Measurements from ENCODE around the gene TFIP11.
A peak's percentile ranks its signal among the peaks of the same experiment; 100 is the strongest.

The TFIP11 gene

DNA sequence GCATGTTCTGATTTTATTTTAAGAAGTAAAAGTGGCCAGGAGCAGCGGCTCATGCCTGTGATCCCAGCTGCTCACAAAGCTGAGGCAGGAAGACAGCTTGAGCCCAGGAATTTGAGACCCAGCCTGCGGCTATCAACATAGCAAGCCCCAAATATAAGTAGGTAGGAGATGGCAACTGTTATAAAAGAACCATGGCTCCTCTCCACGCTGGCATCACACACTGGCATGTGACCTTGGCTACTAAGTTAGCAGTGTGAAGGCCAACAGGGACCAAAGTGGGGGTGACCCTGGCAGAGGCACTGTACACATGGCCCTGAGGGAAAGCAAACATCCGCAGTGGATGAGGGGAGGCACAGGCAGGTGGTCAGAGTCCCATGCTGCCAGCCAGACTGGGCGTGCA is 44.6 kb upstream of the TFIP11 start (continued):
- TF ChIP-seq ZNF433 (tag by site-specific recombination; IDR thresholded peaks at IDR 0.05; ENCODE audit: low read depth), result no peak
- TF ChIP-seq ZSCAN23 (tag by site-specific recombination; IDR thresholded peaks at IDR 0.05), result no peak
- TF ChIP-seq, protein P1, sequence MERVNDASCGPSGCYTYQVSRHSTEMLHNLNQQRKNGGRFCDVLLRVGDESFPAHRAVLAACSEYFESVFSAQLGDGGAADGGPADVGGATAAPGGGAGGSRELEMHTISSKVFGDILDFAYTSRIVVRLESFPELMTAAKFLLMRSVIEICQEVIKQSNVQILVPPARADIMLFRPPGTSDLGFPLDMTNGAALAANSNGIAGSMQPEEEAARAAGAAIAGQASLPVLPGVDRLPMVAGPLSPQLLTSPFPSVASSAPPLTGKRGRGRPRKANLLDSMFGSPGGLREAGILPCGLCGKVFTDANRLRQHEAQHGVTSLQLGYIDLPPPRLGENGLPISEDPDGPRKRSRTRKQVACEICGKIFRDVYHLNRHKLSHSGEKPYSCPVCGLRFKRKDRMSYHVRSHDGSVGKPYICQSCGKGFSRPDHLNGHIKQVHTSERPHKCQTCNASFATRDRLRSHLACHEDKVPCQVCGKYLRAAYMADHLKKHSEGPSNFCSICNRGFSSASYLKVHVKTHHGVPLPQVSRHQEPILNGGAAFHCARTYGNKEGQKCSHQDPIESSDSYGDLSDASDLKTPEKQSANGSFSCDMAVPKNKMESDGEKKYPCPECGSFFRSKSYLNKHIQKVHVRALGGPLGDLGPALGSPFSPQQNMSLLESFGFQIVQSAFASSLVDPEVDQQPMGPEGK (tag by site-specific recombination; IDR thresholded peaks at IDR 0.05), result no peak
- TF ChIP-seq ZBTB48 (tag by site-specific recombination; IDR thresholded peaks at IDR 0.05), result no peak

DNA sequence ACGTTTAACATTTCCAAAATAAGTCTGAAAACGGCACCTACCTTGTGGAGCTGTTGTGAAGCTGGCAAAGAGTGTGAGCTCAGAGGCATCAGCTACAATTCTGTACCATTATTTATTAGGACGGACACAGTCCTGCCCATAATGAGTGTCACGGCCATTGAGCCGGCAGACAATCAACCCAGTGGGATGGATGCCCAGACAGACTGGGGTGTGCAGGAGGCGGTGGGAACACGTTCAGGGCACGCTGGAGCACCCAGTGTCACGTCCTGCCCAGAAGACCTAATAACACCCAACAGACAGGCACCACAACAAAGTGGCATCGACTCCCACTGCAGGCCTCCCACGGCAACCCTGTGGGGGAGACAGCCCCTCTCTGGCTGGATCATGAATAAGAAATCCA is 43.2 kb upstream of the TFIP11 start:
- Histone ChIP-seq H3K4me3 (ENCODE audit: low read depth, low read length) (no peak overlapping the region), H3K4me1 (ENCODE audit: control insufficient read depth, insufficient read depth, low read length) (no peaks in the 10 kb centered on the region), H3K9me3 (ENCODE audit: control insufficient read depth, insufficient read depth, low read depth, low read length) (no peaks in the 10 kb centered on the region), H3K27ac (ENCODE audit: extremely low read depth, low read depth, low read length) (no peak overlapping the region), H3K36me3 (ENCODE audit: control insufficient read depth in 2 of 2, insufficient read depth in 1 of 2, low read length in 2 of 2) (no peaks in the 10 kb centered on the region)
- CTCF ChIA-PET, result interaction anchor here (0.8 kb wide), 1 partner anchor 53 kb away, joined by 3 read pairs; no protein-coding TSS in a partner anchor
- POLR2A ChIA-PET, result no interaction called here
- no peak for TF ChIP-seq ZNF341 (tag by site-specific recombination; IDR thresholded peaks at IDR 0.05; ENCODE audit: low read depth)
- TF ChIP-seq ZFHX2 (tag by site-specific recombination; conservative IDR thresholded peaks at IDR 0.05), result peak; percentile 33
- TF ChIP-seq EGR2 (tag by site-specific recombination; IDR thresholded peaks at IDR 0.05; ENCODE audit: low read depth), result peak; percentile 35; the same call in 1 of the 2 replicates

DNA sequence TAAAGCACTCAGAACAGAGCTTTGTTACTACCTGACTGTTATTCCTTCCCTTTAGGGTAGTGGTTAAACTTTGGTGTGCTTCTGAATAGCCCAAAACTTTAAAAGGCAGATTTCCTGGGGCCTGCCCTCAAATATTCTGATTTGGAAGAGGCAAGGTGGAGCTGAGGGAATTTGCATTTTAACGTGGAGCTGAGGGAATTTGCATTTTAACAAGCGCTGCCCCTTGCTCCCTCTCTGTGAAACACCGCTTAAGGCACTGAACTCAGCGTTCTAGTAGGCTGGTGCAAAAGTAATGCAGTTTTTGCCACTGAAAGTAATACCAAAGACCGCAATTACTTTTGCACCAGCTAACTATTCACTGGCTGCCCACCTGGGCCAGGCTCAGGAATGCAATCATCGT is 42.7 kb upstream of the TFIP11 start:
- Histone ChIP-seq H3K9me3 (ENCODE audit: control insufficient read depth, insufficient read depth, low read depth, low read length) (no peaks in the 10 kb centered on the region), H3K27ac (ENCODE audit: extremely low read depth, low read depth, low read length) (no peak overlapping the region), H3K36me3 (ENCODE audit: control insufficient read depth in 2 of 2, insufficient read depth in 1 of 2, low read length in 2 of 2) (no peaks in the 10 kb centered on the region), H3K4me3 (ENCODE audit: low read depth, low read length) (no peak overlapping the region), H3K4me1 (ENCODE audit: control insufficient read depth, insufficient read depth, low read length) (no peaks in the 10 kb centered on the region)
- CTCF ChIA-PET, result interaction anchor here (0.7 to 0.8 kb wide), 2 partner anchors 11 to 52 kb away, joined by 3 read pairs; no protein-coding TSS in a partner anchor
- TF ChIP-seq ZNF223 (tag by site-specific recombination; IDR thresholded peaks at IDR 0.05) (no peak), ZNF791 (tag by site-specific recombination; IDR thresholded peaks at IDR 0.05) (no peak), ZNF341 (tag by site-specific recombination; IDR thresholded peaks at IDR 0.05; ENCODE audit: low read depth) (no peak), ZNF521 (tag by site-specific recombination; IDR thresholded peaks at IDR 0.05) (no peak), FEZF1 (tag by site-specific recombination; IDR thresholded peaks at IDR 0.05) (no peak), ZNF121 (tag by site-specific recombination; IDR thresholded peaks at IDR 0.05) (no peak), ZNF423 (tag by site-specific recombination; IDR thresholded peaks at IDR 0.05) (no peak), ZFP69B (tag by site-specific recombination; IDR thresholded peaks at IDR 0.05) (no peak), ZNF248 (tag by site-specific recombination; IDR thresholded peaks at IDR 0.05) (no peak), ZNF2 (tag by site-specific recombination; IDR thresholded peaks at IDR 0.05) (no peak)
- TF ChIP-seq, protein P2, sequence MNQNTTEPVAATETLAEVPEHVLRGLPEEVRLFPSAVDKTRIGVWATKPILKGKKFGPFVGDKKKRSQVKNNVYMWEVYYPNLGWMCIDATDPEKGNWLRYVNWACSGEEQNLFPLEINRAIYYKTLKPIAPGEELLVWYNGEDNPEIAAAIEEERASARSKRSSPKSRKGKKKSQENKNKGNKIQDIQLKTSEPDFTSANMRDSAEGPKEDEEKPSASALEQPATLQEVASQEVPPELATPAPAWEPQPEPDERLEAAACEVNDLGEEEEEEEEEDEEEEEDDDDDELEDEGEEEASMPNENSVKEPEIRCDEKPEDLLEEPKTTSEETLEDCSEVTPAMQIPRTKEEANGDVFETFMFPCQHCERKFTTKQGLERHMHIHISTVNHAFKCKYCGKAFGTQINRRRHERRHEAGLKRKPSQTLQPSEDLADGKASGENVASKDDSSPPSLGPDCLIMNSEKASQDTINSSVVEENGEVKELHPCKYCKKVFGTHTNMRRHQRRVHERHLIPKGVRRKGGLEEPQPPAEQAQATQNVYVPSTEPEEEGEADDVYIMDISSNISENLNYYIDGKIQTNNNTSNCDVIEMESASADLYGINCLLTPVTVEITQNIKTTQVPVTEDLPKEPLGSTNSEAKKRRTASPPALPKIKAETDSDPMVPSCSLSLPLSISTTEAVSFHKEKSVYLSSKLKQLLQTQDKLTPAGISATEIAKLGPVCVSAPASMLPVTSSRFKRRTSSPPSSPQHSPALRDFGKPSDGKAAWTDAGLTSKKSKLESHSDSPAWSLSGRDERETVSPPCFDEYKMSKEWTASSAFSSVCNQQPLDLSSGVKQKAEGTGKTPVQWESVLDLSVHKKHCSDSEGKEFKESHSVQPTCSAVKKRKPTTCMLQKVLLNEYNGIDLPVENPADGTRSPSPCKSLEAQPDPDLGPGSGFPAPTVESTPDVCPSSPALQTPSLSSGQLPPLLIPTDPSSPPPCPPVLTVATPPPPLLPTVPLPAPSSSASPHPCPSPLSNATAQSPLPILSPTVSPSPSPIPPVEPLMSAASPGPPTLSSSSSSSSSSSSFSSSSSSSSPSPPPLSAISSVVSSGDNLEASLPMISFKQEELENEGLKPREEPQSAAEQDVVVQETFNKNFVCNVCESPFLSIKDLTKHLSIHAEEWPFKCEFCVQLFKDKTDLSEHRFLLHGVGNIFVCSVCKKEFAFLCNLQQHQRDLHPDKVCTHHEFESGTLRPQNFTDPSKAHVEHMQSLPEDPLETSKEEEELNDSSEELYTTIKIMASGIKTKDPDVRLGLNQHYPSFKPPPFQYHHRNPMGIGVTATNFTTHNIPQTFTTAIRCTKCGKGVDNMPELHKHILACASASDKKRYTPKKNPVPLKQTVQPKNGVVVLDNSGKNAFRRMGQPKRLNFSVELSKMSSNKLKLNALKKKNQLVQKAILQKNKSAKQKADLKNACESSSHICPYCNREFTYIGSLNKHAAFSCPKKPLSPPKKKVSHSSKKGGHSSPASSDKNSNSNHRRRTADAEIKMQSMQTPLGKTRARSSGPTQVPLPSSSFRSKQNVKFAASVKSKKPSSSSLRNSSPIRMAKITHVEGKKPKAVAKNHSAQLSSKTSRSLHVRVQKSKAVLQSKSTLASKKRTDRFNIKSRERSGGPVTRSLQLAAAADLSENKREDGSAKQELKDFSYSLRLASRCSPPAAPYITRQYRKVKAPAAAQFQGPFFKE (tag by site-specific recombination; IDR thresholded peaks at IDR 0.05; ENCODE audit: borderline replicate concordance), result no peak
- POLR2A ChIA-PET, result no interaction called here

Data from HEK293 (cell line).